ENCODE data around the gene TAX1BP1. TPM values are rescaled to one million over a fixed set of nuclear protein-coding genes. Genes with fewer than 3 reads are reported as not detected.

TAX1BP1 gene
- total and polyA plus RNA-seq, 2 of the 13 experiments (the other 11 are each of a cell fraction or from before 2014, with no cell fraction given), result 95.2 to 98.9 TPM

DNA sequence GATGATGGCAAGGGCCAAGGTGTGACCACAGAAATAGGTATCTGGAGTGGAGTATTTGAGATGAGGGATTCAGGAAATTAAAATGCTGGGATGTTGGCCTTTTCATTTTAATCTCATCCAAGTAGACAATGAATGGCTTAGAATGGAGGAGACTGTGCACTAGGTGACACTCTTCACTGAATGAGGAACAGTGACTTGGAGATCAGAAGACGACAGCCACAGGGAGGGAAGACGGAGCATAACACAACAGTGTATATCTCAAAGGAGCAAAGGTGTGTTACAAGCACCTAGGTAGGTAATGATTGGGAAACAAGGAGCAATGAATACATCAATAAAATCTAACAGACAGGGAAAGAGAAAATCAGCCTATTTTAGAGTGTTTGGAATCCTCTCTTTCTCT is 4.1 kb upstream of the TAX1BP1 start:
- TF ChIP-seq CENPX (CRISPR knock-in tag; IDR thresholded peaks at IDR 0.05) (no peak), GFI1 (CRISPR knock-in tag; IDR thresholded peaks at IDR 0.05; ENCODE audit: borderline replicate concordance) (0 out of 2 replicates have a peak, but pooled peaks have one; percentile 21), ZNF878 (CRISPR knock-in tag; IDR thresholded peaks at IDR 0.05) (no peak)
- DNase-seq (ENCODE audit: low spot score), result no peak
- ChIA-PET POLR2A (no interaction called here), CTCF (ENCODE audit: low intra/inter-chr PET ratio, low total read pairs) (no interaction called here)
- Histone ChIP-seq H2AFZ (ENCODE audit: low read length) (peak overlapping the region; percentile 51), H3K79me2 (ENCODE audit: insufficient read depth, low read length) (peaks cover 1% of the 10 kb centered on the region), H3K27ac (ENCODE audit: extremely low read length, insufficient read depth, low read length) (peak overlapping the region; percentile 33), H3K27me3 (ENCODE audit: control insufficient read depth in 1 of 2, insufficient read depth in 2 of 2, low read length in 2 of 2) (no peaks in the 10 kb centered on the region; a peak in 1 of 5 replicates), H3K4me3 (replicated peaks in 1 of 3; ENCODE audit: insufficient read depth in 1 of 3, low read depth in 2 of 3, low read length in 3 of 3) (no peak overlapping the region), H3K9ac (ENCODE audit: insufficient read depth, low read depth, low read length) (no peak overlapping the region), H4K20me1 (ENCODE audit: insufficient read depth, low read length) (no peaks in the 10 kb centered on the region), H3K36me3 (replicated peaks in 1 of 2; ENCODE audit: control insufficient read depth in 1 of 2, insufficient read depth in 2 of 2, low read length in 2 of 2) (no peaks in the 10 kb centered on the region), H3K4me2 (ENCODE audit: low read depth, low read length) (0 out of 2 replicates have a peak overlapping the region, but pooled peaks have one; percentile 3), H3K4me1 (ENCODE audit: insufficient read depth, low read length) (peaks cover 64% of the 10 kb centered on the region), H3K9me3 (ENCODE audit: low read length) (no peaks in the 10 kb centered on the region)
- BruUV-seq (replicated peaks), result no TSS peak
- no peak for FAIRE-seq
- in situ Hi-C loops (cut with HindIII; ENCODE audit: extremely low pct_ligation_motif_present, low pct_unique_long_range_greater_than_20kb), result no loop called here
- 98% methylated on average over 2 of the region's 2 CpGs for WGBS (ENCODE audit: low lambda C conversion rate)
- intact Hi-C loops (cut with micrococcal nuclease; ENCODE audit: unreplicated experiment), result no loop called here
- no peak for ATAC-seq

DNA sequence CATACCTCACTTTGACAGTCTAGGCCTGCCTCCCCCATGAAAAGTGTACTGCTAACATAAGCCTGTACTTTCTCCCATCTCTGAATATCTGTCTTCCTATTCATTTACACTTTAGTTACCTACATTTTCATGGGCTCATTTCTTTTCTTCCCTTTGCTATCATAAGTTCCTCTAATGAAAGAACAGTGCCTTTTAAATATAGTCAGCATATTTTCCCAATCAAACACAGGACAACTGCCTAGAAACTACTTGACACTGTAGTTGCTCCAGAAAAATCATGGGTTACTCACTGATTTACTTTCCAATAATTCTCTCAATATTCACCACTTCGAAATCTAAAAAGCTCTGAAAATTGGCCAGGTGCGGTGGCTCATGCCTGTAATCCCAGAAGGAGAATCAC is 2.8 kb upstream of the TAX1BP1 start:
- POLR2A ChIA-PET, result interaction anchor here (1.4 kb wide), 1 partner anchor 75 kb away, joined by 4 read pairs; the partner anchor contains the start of gene HIBADH
- peak overlapping the region; percentile 9 for H3K27ac ChIP-seq (ENCODE audit: extremely low read length, insufficient read depth, low read length)
- 98% methylated on average over 2 of the region's 2 CpGs for WGBS (ENCODE audit: low lambda C conversion rate)

More for the DNA sequence above, 2.8 kb upstream of the TAX1BP1 start:
- Histone ChIP-seq H3K4me2 (ENCODE audit: low read depth, low read length) (no peak overlapping the region), H3K4me3 (replicated peaks in 1 of 3; ENCODE audit: insufficient read depth in 1 of 3, low read depth in 2 of 3, low read length in 3 of 3) (no peak overlapping the region), H3K9me3 (ENCODE audit: low read length) (no peaks in the 10 kb centered on the region), H3K9ac (ENCODE audit: insufficient read depth, low read depth, low read length) (no peak overlapping the region), H3K4me1 (ENCODE audit: insufficient read depth, low read length) (peaks cover 55% of the 10 kb centered on the region), H3K27me3 (ENCODE audit: control insufficient read depth in 1 of 2, insufficient read depth in 2 of 2, low read length in 2 of 2) (no peaks in the 10 kb centered on the region; a peak in 1 of 5 replicates), H3K79me2 (ENCODE audit: insufficient read depth, low read length) (peaks cover 10% of the 10 kb centered on the region), H3K36me3 (replicated peaks in 1 of 2; ENCODE audit: control insufficient read depth in 1 of 2, insufficient read depth in 2 of 2, low read length in 2 of 2) (no peaks in the 10 kb centered on the region), H4K20me1 (ENCODE audit: insufficient read depth, low read length) (no peaks in the 10 kb centered on the region), H2AFZ (ENCODE audit: low read length) (no peak overlapping the region)
- intact Hi-C loops (cut with micrococcal nuclease; ENCODE audit: unreplicated experiment), result no loop called here
- in situ Hi-C loops (cut with HindIII; ENCODE audit: extremely low pct_ligation_motif_present, low pct_unique_long_range_greater_than_20kb), result no loop called here
- ATAC-seq (no peak), FAIRE-seq (no peak), DNase-seq (ENCODE audit: low spot score) (no peak)
- BruUV-seq (replicated peaks), result no TSS peak
- CTCF ChIA-PET (ENCODE audit: low intra/inter-chr PET ratio, low total read pairs), result no interaction called here
- TF ChIP-seq ZBTB20 (CRISPR knock-in tag; IDR thresholded peaks at IDR 0.05; ENCODE audit: borderline replicate concordance, low read depth) (no peak), MBD4 (IDR thresholded peaks at IDR 0.05; ENCODE audit: borderline replicate concordance, low read length) (no peak), ZNF607 (CRISPR knock-in tag; IDR thresholded peaks at IDR 0.05; ENCODE audit: borderline replicate concordance) (no peak), SP4 (CRISPR knock-in tag; IDR thresholded peaks at IDR 0.05) (no peak), CREB1 (IDR thresholded peaks at IDR 0.05) (no peak), CREB1 (CRISPR knock-in tag; IDR thresholded peaks at IDR 0.05) (no peak), RFX1 (IDR thresholded peaks at IDR 0.05) (no peak), MAFF (IDR thresholded peaks at IDR 0.05; ENCODE audit: low read depth, low read length) (peak; percentile 45), MAFK (conservative IDR thresholded peaks at IDR 0.05 in 1 of 2, IDR thresholded peaks at IDR 0.05 in 1 of 2; ENCODE audit: low read length in 2 of 2) (peak; percentile 53 to 59; a peak in 3 of 4 replicates), ZNF256 (CRISPR knock-in tag; conservative IDR thresholded peaks at IDR 0.05) (no peak), SP1 (IDR thresholded peaks at IDR 0.05) (no peak), SP1 (CRISPR knock-in tag; IDR thresholded peaks at IDR 0.05) (no peak), JUND (CRISPR knock-in tag; IDR thresholded peaks at IDR 0.05) (no peak)
